Common myeloid progenitor, CD34-positive (primary cell): ENCODE measurements around the gene SLC16A7.
"Not testable (repeated sequence)": the region's sequence is repeated elsewhere in the genome, so short reads cannot be mapped to it uniquely, and the experiment has no call there.

Source experiments
- CTCF ChIA-PET: fragments of 350-600 bp; sonication (Branson Sonifier 250); formaldehyde crosslinking; loops from one replicate; lab custom pipeline; 2021; ENCODE audit warnings: antibody characterized with exemption; lab: Charles Lee
- POLR2A ChIA-PET: fragments of 350-600 bp; sonication (Branson Sonifier 250); formaldehyde crosslinking; loops from one replicate; lab custom pipeline; 2021; ENCODE audit warnings: antibody characterized with exemption; lab: Charles Lee
- DNase-seq, 3 donors: peaks; one replicate each; pipeline versions ENCODE4 v3.0.0 to v3.0.0-alpha.2; 2013
- H3K27ac ChIP-seq, 2 experiments: 1 replicate in 1 of 2; 2 replicates in 1 of 2; pipeline ENCODE4 v1.7.0; 2013; ENCODE audit warnings: inconsistent platforms in 2 of 2, low read length in 2 of 2, mild to moderate bottlenecking in 2 of 2, low read depth in 1 of 2, moderate library complexity in 1 of 2; ENCODE audit not compliant: severe bottlenecking in 2 of 2, insufficient read depth in 1 of 2, poor library complexity in 1 of 2
- H3K27me3 ChIP-seq, 5 experiments: replicated peaks in 2 of 5; 1 replicate in 3 of 5; 2 replicates in 2 of 5; pipeline versions ENCODE4 v1.6.1 to v1.7.0; 2013; ENCODE audit warnings: low read length in 4 of 5, mild to moderate bottlenecking in 2 of 5, moderate library complexity in 2 of 5, inconsistent platforms in 1 of 5; ENCODE audit not compliant: insufficient read depth in 5 of 5, control insufficient read depth in 4 of 5
- H3K36me3 ChIP-seq, 4 experiments: 1 replicate in 2 of 4; 2 replicates in 2 of 4; pipeline versions ENCODE4 v1.6.1 to v1.7.0; 2013; ENCODE audit warnings: low read length in 3 of 4, control low read depth in 1 of 4, mild to moderate bottlenecking in 1 of 4; ENCODE audit not compliant: control insufficient read depth in 4 of 4, insufficient read depth in 4 of 4
- H3K4me1 ChIP-seq, 4 experiments: 1 replicate in 3 of 4; 2 replicates in 1 of 4; pipeline versions ENCODE4 v1.6.1 to v1.7.1; 2013; ENCODE audit warnings: low read length in 3 of 4, mild to moderate bottlenecking in 3 of 4, control low read depth in 1 of 4, inconsistent platforms in 1 of 4, moderate library complexity in 1 of 4; ENCODE audit not compliant: control insufficient read depth in 4 of 4, insufficient read depth in 4 of 4; ENCODE audit errors: control extremely low read depth in 1 of 4
- H3K4me3 ChIP-seq, 7 experiments: 1 replicate in 4 of 7; 2 replicates in 3 of 7; pipeline versions ENCODE4 v1.5.1 to v1.7.0; 2013; ENCODE audit warnings: mild to moderate bottlenecking in 7 of 7, low read length in 6 of 7, moderate library complexity in 6 of 7, inconsistent platforms in 2 of 7, low read depth in 2 of 7, control low read depth in 1 of 7; ENCODE audit not compliant: insufficient read depth in 4 of 7, control insufficient read depth in 1 of 7; ENCODE audit errors: extremely low read depth in 1 of 7
- H3K9me3 ChIP-seq, 5 experiments: 1 replicate in 4 of 5; 2 replicates in 1 of 5; pipeline versions ENCODE4 v1.6.1 to v1.7.1; 2013; ENCODE audit warnings: low read length in 4 of 5, mild to moderate bottlenecking in 2 of 5, inconsistent platforms in 1 of 5, low read depth in 1 of 5, moderate library complexity in 1 of 5; ENCODE audit not compliant: control insufficient read depth in 4 of 5, insufficient read depth in 2 of 5; ENCODE audit errors: control extremely low read depth in 1 of 5
- WGBS: methylation state at CpG from one replicate; pipeline ENCODE4 v1.1.5; 2013; ENCODE audit not compliant: insufficient coverage; 5-methylcytosine and 5-hydroxymethylcytosine counted together

SLC16A7 gene

GRCh38 chr12:59597385-59597781 lies 1.6 kb downstream of the SLC16A7 start:
- peak; percentile 55 to 92 (median 88) for DNase-seq
- peak overlapping the region; percentile 80 to 92 for H3K27ac ChIP-seq
- no CpG with 5 or more reads among the region's 2 CpGs for WGBS
- H3K27me3 ChIP-seq: no peaks in the 10 kb centered on the region
- H3K36me3 ChIP-seq: peaks cover 0 to 4% (median 0%) of the 10 kb centered on the region in 4 experiments
- H3K9me3 ChIP-seq: no peaks in the 10 kb centered on the region
- peaks cover 7 to 52% (median 25%) of the 10 kb centered on the region in 4 experiments for H3K4me1 ChIP-seq
- POLR2A ChIA-PET: interaction anchor here (0.9 kb wide), 1 partner anchor 125 kb away, joined by 3 read pairs; no protein-coding TSS in a partner anchor
- CTCF ChIA-PET: no interaction called here
- H3K4me3 ChIP-seq: peak overlapping the region in 6 of 7 experiments; percentile 60 to 96 (median 82)

- H3K4me3 ChIP-seq: peak overlapping the region in 1 of 7 experiments; percentile 24
- H3K27me3 ChIP-seq: no peaks in the 10 kb centered on the region
- ChIA-PET POLR2A (interaction anchor here (0.5 kb wide), 1 partner anchor 34 kb away, joined by 3 read pairs; no protein-coding TSS in a partner anchor), CTCF (interaction anchor here (1.0 to 1.2 kb wide), 2 partner anchors 9 to 142 kb away, joined by 3 read pairs; no protein-coding TSS in a partner anchor)
- no peak overlapping the region for H3K27ac ChIP-seq
- H3K9me3 ChIP-seq: no peaks in the 10 kb centered on the region
- H3K36me3 ChIP-seq: peaks cover 0 to 12% (median 0%) of the 10 kb centered on the region in 4 experiments
- DNase-seq: peak; percentile 65 to 87 (median 77)
- peaks cover 2 to 40% (median 19%) of the 10 kb centered on the region in 4 experiments for H3K4me1 ChIP-seq
Observed at GRCh38 chr12:59600171-59600570, 4.3 kb downstream of the SLC16A7 start.

- POLR2A ChIA-PET: no interaction called here
- no peak overlapping the region for H3K4me3 ChIP-seq
- H3K9me3 ChIP-seq: no peaks in the 10 kb centered on the region
- H3K4me1 ChIP-seq: peaks cover 0 to 18% (median 2%) of the 10 kb centered on the region in 4 experiments
- CTCF ChIA-PET: interaction anchor here (0.6 to 1.1 kb wide), 2 partner anchors 10 to 1120 kb away, joined by 3 read pairs; no protein-coding TSS in a partner anchor
- H3K27ac ChIP-seq: no peak overlapping the region
- H3K36me3 ChIP-seq: peaks cover 0 to 16% (median 0%) of the 10 kb centered on the region in 4 experiments
- no peaks in the 10 kb centered on the region for H3K27me3 ChIP-seq
- peak in 1 of 3 donors; percentile 37 for DNase-seq
Observed at GRCh38 chr12:59603754-59604153, 7.9 kb downstream of the SLC16A7 start.

- CTCF ChIA-PET, H3K27me3 ChIP-seq, H3K4me1 ChIP-seq, POLR2A ChIA-PET, H3K4me3 ChIP-seq, H3K27ac ChIP-seq: not testable (repeated sequence)
- peaks cover 7 to 33% (median 21%) of the 10 kb centered on the region in 5 experiments for H3K9me3 ChIP-seq
- 88% methylated on average over 3 of the region's 4 CpGs for WGBS
- peak in 1 of 3 donors; percentile 22 for DNase-seq
- H3K36me3 ChIP-seq: peaks cover 7 to 27% (median 15%) of the 10 kb centered on the region in 4 experiments
Observed at GRCh38 chr12:59612823-59613434, 17.1 kb downstream of the SLC16A7 start.

GRCh38 chr12:59615392-59616165 lies 19.8 kb downstream of the SLC16A7 start:
- Histone ChIP-seq H3K27me3 (no peaks in the 10 kb centered on the region), H3K4me3 (no peak overlapping the region), H3K36me3 (peaks cover 7 to 27% (median 13%) of the 10 kb centered on the region in 4 experiments), H3K27ac (no peak overlapping the region), H3K4me1 (peaks cover 0 to 14% (median 12%) of the 10 kb centered on the region in 4 experiments), H3K9me3 (peaks cover 5 to 27% (median 19%) of the 10 kb centered on the region in 5 experiments)
- ChIA-PET CTCF (no interaction called here), POLR2A (no interaction called here)
- no peak for DNase-seq

- no peak overlapping the region for H3K27ac ChIP-seq
- ChIA-PET CTCF (no interaction called here), POLR2A (no interaction called here)
- peaks cover 2 to 23% (median 16%) of the 10 kb centered on the region in 4 experiments for H3K4me1 ChIP-seq
- no peaks in the 10 kb centered on the region for H3K36me3 ChIP-seq
- H3K4me3 ChIP-seq: peak overlapping the region in 2 of 7 experiments; percentile 43 to 63
- no peaks in the 10 kb centered on the region for H3K27me3 ChIP-seq
- DNase-seq: peak in 1 of 3 donors; percentile 21
- WGBS: no CpG with 5 or more reads among the region's 1 CpG
- H3K9me3 ChIP-seq: no peaks in the 10 kb centered on the region
Observed at GRCh38 chr12:59619461-59620240, 23.8 kb downstream of the SLC16A7 start.
